ENCODE data around the gene GSG1L.

GSG1L gene

GRCh38 chr16:28087140-28087660, 23.7 kb upstream of the GSG1L start:
- TF ChIP-seq CTCF (IDR thresholded peaks at IDR 0.05; ENCODE audit: control insufficient read depth, extremely low read depth, insufficient read depth), result no peak
- H3K4me3 ChIP-seq (ENCODE audit: low read depth, low read length), result no peak overlapping the region
- no peak for DNase-seq (ENCODE audit: low read depth)

GRCh38 chr16:28086186-28087139, 22.9 kb upstream of the GSG1L start:
- no peak overlapping the region for H3K4me3 ChIP-seq (ENCODE audit: low read depth, low read length)
- no peak for DNase-seq (ENCODE audit: low read depth)
- no peak for TF ChIP-seq CTCF (IDR thresholded peaks at IDR 0.05; ENCODE audit: control insufficient read depth, extremely low read depth, insufficient read depth)

DNA sequence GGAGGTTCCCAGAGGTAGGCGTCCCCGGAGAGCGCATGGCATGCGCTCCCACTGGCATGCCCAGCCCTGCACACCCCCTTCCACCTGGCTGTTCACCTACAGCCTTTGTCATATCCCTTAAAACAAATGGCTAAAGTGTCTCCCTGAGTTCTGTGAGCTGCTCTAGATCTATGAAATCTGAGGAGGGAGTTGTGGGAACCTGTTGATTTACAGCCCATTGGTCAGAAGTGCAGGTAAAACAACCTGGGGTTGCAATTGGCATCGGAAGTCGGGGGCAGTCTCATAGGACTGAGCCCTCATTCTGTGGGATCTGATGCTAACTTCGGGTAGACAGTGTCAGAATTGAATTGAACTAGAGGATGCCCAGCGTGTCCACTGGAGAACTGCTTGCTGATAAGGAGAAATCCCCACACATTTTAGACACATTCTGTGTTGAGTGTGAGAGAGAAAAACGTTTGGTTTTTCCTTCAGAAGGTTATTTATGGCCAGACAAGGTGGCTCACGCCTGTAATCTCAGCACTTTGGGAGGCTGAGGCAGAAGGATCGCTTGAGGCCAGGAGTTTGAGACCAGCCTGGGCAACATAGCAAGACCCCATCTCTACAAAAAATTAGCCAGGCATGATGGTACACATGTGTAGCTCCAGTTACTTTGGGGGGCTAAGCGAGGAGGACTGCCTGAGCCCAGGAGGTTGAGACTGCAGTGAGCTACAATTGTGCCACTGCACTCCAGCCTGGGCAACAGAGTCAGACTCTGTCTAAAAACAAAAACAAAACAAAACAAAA, 22.1 kb upstream of the GSG1L start:
- no peak for DNase-seq (ENCODE audit: low read depth)
- H3K4me3 ChIP-seq (ENCODE audit: low read depth, low read length), result no peak overlapping the region
- TF ChIP-seq CTCF (IDR thresholded peaks at IDR 0.05; ENCODE audit: control insufficient read depth, extremely low read depth, insufficient read depth), result no peak

- no peak for TF ChIP-seq CTCF (IDR thresholded peaks at IDR 0.05; ENCODE audit: control insufficient read depth, extremely low read depth, insufficient read depth)
Observed at GRCh38 chr16:28084209-28084608, 20.7 kb upstream of the GSG1L start.

DNA sequence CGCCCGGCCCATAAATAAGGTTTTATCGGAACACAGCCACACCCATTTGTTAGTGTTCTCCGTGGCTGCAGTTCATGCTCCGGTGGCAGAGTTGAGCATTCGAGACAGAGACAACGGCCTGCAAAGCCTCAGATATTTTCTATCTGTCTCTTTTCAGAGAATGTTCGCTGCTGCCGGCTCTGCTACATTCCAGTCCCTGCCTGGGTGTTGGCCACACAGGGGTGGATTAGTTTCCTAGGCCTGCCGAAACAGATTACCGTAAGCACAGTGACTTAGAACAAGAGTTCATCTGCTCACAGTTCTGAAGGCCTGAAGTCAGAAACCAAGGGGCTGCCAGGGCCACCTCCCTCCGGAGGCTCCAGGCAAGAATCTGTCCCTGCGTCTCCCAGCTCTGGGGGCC, 19.1 kb upstream of the GSG1L start:
- H3K4me3 ChIP-seq (ENCODE audit: low read depth, low read length), result no peak overlapping the region
- DNase-seq (ENCODE audit: low read depth), result no peak
- TF ChIP-seq CTCF (IDR thresholded peaks at IDR 0.05; ENCODE audit: control insufficient read depth, extremely low read depth, insufficient read depth), result no peak

More at GRCh38 chr16:28084209-28084608, 20.7 kb upstream of the GSG1L start:
- DNase-seq (ENCODE audit: low read depth), result no peak
- no peak overlapping the region for H3K4me3 ChIP-seq (ENCODE audit: low read depth, low read length)

GRCh38 chr16:28081391-28081968, 18.0 kb upstream of the GSG1L start:
- no peak for DNase-seq (ENCODE audit: low read depth)
- no peak overlapping the region for H3K4me3 ChIP-seq (ENCODE audit: low read depth, low read length)
- TF ChIP-seq CTCF (IDR thresholded peaks at IDR 0.05; ENCODE audit: control insufficient read depth, extremely low read depth, insufficient read depth), result no peak
